Fibroblast of mammary gland (primary cell): Measurements from ENCODE around the gene ZFAND4.
"Not testable (repeated sequence)": the region's sequence is repeated elsewhere in the genome, so short reads cannot be mapped to it uniquely, and the experiment has no call there.

ENCODE experiments used
- DNase-seq: peaks from one replicate; pipeline ENCODE4 v3.0.0-alpha.2; 2010; ENCODE audit warnings: low read depth
- H3K4me3 ChIP-seq: 2 replicates; pipeline ENCODE4 v1.5.1; 2011; ENCODE audit warnings: low read depth, mild to moderate bottlenecking, low read length, moderate library complexity; ENCODE audit not compliant: control insufficient read depth
- TF ChIP-seq, protein P1 (sequence below): conservative IDR thresholded peaks from 2 replicates; pipeline ENCODE4 v1.5.1; 2011; ENCODE audit warnings: low read depth, low read length, inconsistent platforms; ENCODE audit not compliant: control insufficient read depth, insufficient read depth

Gene ZFAND4

DNA sequence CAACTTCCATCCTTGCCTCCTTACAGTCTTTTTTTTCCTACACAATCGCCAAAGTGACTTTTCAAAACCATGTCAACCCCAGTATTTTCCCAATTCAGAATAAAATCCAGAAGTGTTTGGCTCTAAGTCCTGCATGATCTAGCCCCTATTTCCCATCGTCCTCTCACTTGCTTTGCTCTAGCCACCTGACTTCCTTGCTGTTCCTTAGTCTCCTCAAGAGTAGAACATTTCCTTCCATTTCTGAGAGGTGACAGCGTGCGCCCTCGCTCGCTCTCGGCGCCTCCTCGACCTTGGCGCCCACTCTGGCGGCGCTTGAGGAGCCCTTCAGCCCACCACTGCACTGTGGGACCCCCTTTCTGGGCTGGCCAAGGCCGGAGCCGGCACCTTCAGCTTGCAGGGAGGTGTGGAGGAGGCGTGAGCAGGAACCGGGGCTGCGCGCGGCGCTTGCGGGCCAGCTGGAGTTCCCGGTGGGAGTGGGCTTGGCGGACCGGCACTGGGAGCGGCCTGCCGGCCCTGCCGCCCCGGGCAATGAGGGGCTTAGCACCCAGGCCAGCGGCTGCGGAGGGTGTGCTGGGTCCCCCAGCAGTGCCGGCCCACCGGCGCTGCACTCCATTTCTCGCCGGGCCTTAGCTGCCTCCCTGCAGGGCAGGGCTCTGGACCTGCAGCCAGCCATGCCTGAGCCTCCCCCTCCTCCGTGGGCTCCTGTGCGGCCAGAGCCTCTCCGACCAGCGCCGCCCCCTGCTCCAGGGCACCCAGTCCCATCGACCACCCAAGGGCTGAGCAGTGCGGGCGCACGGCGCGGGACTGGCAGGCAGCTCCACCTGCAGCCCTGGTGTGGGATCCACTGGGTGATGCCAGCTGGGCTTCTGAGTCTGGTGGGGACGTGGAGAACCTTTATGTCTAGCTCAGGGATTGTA, 72.0 kb downstream of the ZFAND4 start:
- DNase-seq, result not testable (repeated sequence)

DNA sequence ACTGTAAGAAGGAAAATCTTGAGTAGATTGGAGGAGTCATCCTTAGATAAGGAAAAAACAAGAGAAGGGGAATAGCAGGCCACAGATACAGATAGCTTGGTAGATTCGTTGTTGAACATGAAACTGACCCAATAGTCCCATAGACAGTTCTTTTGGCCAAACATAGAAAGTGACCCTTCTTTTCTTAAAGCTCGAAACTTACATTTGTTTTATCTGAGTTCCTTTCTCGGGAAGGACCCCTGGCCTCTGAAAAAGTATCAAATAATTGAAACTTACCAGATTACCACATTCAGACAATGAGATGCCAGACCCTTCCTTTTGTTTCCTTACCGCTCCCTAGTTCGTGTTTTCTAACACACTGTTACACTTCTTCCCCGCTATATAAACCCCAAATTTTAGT, 72.9 kb downstream of the ZFAND4 start:
- TF ChIP-seq, protein P1, sequence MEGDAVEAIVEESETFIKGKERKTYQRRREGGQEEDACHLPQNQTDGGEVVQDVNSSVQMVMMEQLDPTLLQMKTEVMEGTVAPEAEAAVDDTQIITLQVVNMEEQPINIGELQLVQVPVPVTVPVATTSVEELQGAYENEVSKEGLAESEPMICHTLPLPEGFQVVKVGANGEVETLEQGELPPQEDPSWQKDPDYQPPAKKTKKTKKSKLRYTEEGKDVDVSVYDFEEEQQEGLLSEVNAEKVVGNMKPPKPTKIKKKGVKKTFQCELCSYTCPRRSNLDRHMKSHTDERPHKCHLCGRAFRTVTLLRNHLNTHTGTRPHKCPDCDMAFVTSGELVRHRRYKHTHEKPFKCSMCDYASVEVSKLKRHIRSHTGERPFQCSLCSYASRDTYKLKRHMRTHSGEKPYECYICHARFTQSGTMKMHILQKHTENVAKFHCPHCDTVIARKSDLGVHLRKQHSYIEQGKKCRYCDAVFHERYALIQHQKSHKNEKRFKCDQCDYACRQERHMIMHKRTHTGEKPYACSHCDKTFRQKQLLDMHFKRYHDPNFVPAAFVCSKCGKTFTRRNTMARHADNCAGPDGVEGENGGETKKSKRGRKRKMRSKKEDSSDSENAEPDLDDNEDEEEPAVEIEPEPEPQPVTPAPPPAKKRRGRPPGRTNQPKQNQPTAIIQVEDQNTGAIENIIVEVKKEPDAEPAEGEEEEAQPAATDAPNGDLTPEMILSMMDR, result no peak
- DNase-seq, result no peak
- H3K4me3 ChIP-seq, result no peak overlapping the region

More for the DNA sequence above, 72.0 kb downstream of the ZFAND4 start:
- H3K4me3 ChIP-seq, result not testable (repeated sequence)

DNA sequence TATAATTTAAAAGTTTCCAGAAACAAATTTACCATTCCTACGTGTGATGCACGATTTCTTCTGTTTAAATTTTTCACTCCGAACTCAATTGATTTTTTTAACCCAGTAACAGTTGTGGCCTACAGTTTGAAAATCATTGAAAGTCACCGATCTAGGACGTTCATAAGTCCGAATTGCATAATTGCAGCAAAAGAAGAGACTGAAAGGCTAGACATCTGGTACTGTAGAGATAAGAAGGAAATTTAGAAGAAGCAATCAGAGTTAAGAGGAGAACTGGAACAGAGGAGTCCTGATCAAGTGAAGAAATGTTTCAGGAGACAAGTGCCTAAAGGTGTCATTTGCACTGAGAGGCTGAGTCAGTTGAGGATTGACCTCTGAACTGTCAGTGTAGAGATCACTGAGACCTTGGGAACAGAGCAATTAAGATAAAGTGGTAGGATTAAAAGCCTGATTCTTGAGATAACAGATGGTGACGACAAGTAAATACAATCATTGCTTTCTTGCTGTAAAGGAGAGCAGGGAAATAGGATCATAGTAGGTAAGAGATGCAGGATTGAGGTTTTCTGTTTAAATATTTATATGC, 73.5 kb downstream of the ZFAND4 start:
- H3K4me3 ChIP-seq, result no peak overlapping the region
- DNase-seq, result no peak
- TF ChIP-seq, protein P1, result no peak

DNA sequence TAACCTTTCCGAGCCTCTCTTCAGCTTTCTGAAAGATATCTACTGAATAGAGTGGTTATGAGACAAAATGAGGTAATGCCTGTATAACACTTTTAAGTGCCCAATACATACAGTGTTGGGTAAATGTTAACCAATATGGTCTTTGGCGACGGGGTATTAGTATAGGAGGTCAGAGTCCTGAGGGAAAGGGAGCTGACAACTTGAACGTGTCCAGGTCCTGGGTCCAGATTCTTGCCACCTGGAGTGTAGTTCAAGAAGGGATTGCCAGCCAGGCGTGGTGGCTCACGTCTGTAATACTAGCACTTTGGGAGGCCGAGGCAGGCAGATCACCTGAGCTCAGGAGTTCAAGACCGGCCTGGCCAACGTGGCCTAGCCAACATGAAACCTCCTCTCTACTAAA, 76.0 kb downstream of the ZFAND4 start:
- TF ChIP-seq, protein P1, result no peak
- no peak for DNase-seq
- H3K4me3 ChIP-seq, result no peak overlapping the region

DNA sequence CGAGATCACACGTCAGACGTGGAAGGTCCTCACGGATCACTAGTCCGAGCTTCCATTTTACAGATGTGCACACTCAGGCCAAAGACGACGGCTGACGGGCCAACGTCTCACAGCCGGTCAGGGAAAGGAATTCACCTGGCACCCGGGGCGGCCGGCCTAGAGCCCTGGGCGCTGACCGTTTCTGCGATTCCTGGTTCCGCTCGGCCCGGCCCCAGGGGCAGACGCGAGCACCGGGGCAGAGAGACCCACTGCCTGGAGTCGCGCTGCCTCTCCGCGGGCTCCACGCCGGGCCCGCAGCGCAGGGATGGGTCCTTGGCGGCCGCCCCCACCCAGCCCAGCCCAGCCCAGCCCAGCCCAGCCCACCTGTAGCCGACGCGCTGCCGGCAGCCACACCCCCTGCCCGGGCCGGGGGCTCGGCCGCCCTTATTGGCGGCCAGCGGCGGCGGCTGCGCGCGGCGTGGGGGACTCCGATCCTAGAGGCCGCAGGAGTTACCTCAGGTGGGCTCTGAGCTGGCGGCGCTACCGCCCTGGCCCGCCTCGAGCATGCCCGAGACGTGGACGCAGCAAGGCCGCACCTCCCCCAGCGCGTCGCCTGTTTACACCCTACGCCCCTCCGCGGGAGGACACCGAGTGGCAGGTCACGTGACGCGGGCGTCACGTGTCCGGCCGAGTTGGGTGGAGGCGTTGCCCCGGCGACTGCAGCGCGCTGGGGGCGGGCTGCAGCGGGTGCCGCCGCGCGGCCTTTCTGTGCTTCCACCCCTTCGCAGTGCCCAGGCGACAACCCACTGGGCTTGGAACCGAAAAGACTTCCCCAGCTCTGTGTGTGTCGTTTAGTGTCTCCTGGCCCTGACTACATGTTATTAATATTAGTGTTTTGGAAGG, 78.1 kb downstream of the ZFAND4 start:
- TF ChIP-seq, protein P1, result no peak
- H3K4me3 ChIP-seq, result peak overlapping the region; percentile 75
- peak; percentile 88 for DNase-seq

DNA sequence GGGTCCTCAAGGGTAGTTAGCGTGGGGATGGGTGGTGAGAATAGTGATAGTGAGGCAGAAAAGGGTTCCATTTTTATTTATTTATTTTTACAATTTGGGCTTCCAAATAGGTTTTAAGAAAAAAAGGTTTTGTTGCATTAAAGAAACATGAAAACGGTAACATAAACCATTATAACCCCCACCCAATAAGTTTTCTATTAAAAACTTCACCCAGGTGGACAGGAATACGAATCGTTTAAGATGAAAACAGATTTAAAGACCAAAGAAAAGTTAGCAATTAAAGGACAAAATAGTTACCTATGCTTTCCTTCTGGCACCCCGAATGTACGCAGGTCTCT, 78.7 kb downstream of the ZFAND4 start:
- no peak for DNase-seq
- peak overlapping the region; percentile 75 for H3K4me3 ChIP-seq
- TF ChIP-seq, protein P1, result no peak
